GM18909 (cell line): ENCODE data around the gene VEGFC.

ENCODE experiments used
- ATAC-seq: cut with Tn5 transposase; IDR thresholded peaks from one replicate; pipeline ENCODE4 v1.9.1; 2021; ENCODE audit warnings: mild to moderate bottlenecking; ENCODE audit not compliant: unreplicated experiment, poor library complexity

Gene VEGFC, protein sequence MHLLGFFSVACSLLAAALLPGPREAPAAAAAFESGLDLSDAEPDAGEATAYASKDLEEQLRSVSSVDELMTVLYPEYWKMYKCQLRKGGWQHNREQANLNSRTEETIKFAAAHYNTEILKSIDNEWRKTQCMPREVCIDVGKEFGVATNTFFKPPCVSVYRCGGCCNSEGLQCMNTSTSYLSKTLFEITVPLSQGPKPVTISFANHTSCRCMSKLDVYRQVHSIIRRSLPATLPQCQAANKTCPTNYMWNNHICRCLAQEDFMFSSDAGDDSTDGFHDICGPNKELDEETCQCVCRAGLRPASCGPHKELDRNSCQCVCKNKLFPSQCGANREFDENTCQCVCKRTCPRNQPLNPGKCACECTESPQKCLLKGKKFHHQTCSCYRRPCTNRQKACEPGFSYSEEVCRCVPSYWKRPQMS

DNA sequence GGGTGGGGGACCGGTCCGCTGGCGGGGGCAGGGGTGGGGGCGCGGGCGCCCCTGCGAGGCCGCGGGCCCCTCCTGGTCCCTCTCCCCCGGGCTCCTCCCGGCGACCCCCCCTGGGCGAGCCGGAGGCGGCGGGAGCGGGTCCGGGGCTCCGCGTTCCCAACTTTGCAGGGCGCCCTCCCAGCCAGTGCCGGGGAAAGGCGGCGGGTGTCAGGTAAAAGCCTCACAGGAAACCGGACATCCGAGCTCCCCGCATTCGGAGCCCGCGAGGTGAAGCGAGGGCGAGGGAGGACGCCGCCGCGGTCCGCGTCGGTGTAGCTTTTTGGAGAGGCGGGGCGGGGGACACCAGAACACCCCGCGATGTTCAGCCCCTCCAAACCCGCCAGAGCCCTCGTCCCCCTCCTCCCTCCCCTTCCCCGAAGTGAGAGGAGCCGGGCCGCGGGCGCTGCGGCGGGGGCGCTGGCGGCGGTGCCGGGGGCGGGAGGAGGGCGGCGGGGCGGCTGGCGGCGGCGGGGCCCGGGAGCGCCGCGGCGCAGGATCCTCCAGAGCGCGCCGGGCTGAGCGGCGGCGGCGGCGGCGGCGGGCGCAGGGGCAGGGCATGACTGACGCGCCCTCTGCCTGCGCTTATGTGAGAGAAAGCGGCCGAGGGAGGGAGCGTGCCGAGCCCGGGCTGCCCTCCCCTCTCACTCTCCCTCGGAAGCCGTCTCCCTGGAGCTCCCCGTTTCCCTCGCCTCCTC lies at the start of gene VEGFC:
Gene VEGFC (minus strand): TSS at position 597 of the 734 bp plus-strand sequence. CDS start 611 bp downstream, outside the sequence.
- ATAC-seq: peak; percentile 85

- ATAC-seq: no peak
These were observed 49.0 kb upstream of the VEGFC start for GRCh38 chr4:176841711-176842112.

DNA sequence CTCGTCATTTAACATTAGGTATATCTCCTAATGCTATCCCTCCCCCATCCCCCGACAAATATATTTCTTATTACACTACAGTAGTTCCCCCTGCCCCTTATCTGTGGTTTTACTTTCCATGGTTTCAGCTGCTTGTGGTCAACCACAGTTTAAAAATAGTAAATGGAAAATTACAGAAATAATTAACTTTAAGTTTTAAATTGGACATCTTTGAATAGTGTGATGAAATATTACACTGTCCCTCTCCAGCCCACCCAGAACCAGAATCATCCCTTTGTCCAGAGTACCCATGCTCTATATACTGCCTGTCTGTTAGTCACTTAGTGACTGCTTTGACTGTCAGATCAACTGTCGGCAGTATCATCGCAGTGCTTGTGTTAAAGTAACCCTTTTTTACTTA lies 47.4 kb upstream of the VEGFC start:
- no peak for ATAC-seq

DNA sequence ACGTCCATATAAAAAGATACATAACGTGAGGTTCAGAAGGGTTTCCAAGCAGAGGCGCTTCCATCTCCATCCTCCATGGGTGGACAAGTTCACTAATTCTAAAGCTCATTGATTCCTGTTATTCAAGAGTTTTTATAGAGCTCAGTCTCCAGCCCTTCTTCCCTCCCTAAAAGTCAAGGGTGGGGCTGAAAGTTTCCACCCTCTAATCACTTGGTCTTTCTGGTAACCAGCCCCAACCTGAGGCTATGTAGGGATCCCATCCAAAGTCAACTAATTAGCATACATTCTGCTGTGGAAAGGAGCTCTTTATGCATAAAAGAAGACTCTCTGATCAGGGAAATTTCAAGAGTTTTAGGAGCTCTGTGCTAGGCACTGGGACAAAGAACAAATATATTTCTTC lies 46.9 kb upstream of the VEGFC start:
- no peak for ATAC-seq

DNA sequence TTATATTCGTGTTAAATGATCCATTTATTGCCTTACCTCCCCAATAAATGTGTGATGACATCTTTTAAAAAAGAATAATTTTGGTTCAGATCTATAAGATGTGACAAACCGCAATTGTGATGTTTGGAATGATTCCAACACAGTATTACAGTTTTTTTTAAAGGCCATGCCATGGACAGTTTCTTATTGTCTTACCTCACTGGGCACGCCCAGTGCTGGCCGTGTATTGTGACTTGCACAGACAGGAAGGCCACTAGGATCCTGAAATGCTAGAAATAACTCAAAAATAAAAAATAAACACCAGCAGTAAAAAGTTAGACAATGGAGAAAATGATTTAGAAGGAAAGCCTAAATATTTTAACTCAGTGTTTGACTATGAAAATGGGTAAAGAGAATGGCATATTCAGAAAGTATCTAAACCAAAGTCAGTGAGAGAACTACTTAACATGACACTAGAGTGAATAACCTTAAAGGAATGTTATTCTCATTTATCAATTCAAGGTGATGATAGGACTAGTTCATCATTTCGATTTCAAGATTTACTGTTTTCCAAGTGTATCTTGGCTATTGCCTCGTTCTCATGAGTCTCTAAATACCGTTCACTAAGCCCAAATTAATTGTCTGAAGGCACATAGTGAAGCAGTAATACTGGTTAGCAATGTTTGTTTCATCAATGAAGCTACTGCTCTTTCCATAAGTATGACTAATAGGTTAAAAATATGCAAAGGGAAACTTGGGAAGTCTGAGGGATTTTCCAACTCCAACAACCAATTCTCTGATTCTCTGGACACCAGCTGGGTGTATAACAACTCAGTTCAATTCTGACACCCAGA lies 46.1 kb upstream of the VEGFC start:
- ATAC-seq: no peak

DNA sequence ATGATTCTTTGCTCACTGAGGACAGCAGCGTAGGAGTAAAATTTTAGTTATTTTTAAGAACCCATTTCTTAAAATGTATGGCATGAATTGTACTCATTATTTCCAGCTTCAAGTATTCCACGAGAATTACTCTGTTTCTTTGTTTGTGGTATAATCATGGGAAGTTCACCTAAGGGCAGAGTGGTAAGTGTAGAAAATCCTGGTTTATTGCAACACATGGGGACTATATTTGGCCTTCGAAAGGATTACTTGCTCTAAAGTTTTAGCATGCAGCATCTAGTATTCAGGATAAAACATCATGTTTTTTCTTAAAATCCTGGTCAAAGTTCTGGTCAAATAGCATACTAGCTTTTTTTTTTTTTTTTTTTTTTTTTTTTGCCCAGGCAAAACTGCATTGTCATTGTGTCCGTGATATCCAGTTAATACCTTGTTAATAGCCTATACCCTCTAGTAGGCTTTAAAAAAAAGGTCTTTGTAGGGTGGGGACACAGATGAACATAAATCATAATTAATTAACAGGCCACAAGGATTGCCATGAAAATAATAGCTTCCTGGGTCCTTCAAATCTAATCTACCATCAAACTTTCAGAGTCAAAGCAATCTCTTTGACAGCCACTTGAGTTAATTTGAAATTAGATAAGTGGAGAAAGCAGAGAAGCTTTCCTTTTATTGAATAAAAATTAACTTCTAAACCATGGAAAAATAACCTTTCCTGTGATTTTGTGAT lies 44.6 kb upstream of the VEGFC start:
- ATAC-seq: no peak

GRCh38 chr4:176834531-176834930 lies 41.8 kb upstream of the VEGFC start:
- no peak for ATAC-seq

DNA sequence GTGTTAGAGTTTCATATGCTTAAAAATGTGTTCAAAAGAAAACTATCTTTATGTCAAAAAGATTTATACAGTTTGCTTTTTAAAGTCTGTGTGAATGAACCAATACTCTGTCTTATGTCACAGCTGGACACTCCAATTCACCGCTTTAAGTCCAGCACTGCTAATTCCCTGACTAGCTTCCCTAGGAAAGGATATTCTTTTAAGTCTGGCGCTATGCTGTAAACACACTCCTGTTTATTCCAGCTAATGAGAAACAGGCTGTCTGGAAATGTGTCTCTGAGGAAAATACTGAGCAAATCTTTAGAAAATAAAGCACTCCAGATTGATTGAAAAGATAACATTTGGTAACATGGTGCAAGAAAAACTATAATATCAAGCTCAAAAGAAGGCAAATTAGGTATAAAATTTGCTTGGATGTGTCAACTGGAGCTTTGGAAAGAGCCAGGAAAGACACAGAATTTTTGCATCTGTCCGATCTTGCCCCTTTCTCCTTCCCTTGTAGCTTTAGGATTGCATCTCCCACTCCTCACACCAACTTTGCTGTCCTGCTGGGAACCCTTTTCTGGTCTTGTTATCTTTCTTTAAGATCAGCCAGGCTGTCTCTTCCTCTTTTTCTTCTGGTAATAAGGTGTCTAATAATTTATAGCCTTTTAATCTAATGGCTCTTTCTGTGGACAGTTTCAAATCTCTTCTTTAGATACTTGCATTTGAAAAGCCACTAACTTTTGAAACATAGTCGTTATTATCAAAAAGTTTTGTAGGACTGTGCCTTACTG lies 40.9 kb upstream of the VEGFC start:
- ATAC-seq: no peak

DNA sequence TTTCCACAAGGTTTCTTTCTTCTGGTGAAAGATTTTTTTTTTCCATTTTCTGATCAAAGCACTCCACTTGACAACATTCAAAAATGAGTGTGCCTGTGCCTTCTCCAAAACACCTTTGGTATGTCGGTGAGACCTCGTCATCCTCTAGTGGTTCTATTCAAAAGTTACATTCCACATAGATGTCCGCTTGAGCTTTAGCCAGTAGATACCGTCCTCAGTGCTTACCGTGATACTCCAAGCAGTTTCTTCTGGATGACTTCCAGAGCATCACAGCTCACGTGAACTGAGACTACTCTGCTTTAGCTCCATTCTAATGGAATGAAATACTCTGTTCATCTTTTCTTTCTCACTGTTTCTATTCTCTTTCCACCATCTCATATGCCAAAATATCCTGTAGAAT lies 38.2 kb upstream of the VEGFC start:
- no peak for ATAC-seq

GRCh38 chr4:176825586-176825985 lies 32.9 kb upstream of the VEGFC start:
- ATAC-seq: no peak

DNA sequence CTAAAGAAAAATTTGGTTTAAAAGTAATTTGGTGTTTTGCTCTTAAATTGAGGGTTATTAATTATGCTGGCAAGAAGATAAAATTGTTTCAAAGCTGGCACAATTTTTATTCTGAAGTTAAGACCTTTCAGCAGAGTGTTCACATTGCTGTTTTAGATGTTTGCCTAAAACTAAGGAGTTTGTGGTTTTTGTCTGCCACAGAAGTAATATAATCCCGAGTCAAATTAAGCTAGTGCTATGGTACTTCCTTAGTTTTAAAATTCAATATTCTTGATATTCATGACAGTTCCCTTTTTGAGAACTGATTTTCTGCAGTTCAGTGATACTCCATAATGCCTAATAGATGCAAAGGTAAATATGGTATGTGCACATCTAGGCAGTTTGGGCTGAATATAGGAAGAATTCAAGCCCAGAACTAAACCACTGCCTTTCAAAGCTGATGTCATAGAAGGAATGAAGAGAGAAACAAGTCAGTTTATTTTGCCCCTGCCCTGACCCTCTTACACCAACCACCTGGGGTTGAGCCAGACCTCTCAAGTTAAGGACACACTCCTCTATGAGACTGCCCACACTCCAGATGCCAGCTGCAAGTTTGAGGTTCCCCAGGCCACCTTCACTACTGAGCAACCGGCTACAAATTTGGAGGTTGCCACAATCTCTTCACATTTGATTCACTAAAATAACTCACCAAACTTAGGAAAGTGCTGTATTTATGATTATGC lies 32.1 kb upstream of the VEGFC start:
- no peak for ATAC-seq

- no peak for ATAC-seq
These were observed 25.8 kb upstream of the VEGFC start for GRCh38 chr4:176818531-176818930.

DNA sequence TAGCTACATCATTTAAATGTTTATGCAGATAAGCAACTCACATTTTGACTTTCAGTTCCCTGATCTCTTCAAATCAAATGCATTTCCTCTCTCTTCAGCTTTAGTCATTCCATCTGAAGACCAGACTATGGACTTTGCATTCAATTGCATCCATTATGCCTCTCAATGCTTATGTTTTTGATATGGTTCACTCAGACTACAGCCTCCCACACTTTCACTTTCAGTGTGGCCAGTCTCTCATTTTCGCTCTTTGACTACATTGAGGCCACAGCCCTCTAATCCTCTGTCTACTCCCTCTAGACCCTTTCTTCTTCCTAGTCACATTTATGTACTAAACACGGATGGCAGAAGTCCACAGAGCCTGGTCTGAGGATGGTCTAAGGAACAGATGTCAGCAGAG lies 24.5 kb upstream of the VEGFC start:
- peak; percentile 81 for ATAC-seq

GRCh38 chr4:176814770-176815169 lies 22.0 kb upstream of the VEGFC start:
- no peak for ATAC-seq

DNA sequence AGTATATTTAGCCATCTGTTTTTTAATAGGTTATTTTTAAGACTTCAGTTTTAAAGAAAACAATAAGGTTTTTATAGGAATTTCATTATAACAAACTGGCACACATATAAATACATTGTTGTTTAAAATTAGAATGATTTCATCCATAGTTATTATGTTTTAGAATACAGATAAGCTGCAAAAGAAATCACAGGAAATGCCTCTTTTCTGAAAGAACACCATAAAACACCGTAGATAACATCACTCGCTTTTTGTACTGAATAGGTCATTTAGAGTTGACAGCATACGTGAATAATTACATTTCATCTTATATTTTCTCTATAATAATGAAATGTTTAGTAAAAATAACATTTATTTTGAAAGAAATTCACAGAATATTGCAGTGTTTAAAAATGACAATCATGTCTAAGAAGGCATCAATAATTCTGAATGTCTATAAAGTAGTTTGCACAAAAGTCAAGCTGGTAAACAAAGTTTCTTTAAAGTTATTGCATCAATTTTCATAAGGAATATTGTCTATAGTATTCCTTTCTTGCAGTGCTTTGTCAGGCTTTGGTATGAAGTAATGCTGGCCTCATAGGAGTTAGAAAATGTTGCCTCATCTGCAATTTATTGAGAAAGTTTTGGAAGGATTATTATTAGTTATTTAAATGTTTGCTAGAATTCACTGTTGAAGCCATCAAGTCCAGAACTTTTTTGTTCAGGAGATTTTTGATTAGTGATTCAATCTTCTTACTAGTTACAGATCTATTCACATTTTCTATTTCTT lies 17.9 kb upstream of the VEGFC start:
- no peak for ATAC-seq

- ATAC-seq: no peak
These were observed 14.2 kb upstream of the VEGFC start for GRCh38 chr4:176806778-176807375.

DNA sequence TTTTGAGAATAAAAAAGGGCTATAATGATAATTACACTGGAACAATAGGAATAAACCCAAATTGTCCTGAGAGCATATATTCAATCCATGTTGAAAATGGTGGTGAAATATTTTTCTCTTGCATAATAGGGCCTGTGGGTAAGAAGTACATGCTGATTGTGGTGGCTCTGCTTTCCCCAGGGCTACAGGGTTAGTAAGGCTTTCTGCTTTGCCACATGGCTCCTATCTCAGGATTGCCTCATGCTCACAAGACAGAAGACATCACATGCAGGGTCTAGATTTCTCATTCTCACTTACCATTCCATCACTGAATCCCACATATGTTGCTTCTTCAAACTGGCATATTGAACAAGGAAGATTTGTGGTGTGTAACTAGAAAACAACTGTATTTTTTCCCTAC lies 12.4 kb upstream of the VEGFC start:
- ATAC-seq: no peak
